NCI-H774 (cell line): ENCODE data around the gene PAX5.

Source experiments
- DNase-seq: peaks from one replicate; lab custom pipeline; 2025; lab: John Stamatoyannopoulos, UW

PAX5 gene

GRCh38 chr9:37025071-37025822 lies 8.8 kb downstream of the PAX5 start:
- no peak for DNase-seq

- no peak for DNase-seq
These were observed 16.5 kb downstream of the PAX5 start for GRCh38 chr9:37017546-37017945.

DNA sequence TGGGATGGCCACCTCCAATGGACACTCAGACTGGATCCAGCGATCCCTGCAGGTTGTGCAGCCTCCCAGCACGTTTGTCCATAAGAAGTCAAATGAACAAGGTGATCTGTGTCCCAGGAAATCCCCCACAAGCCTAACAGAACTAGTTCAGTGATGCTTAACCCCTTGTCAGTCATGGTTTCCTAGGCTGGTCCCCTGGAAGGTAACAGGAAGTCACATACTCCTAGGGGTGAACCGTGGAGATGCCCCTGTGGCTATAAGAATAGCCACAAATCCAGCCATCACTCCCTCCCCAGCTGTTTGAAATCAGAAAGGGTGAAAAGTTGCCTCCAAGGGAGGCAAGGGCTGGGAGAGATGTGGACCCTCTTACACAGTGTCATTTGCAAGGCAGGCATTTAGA lies 22.5 kb downstream of the PAX5 start:
- DNase-seq = no peak

- no peak for DNase-seq
These were observed 23.1 kb downstream of the PAX5 start for GRCh38 chr9:37010976-37011375.

GRCh38 chr9:37010180-37010579 lies 23.9 kb downstream of the PAX5 start:
- DNase-seq = no peak

DNA sequence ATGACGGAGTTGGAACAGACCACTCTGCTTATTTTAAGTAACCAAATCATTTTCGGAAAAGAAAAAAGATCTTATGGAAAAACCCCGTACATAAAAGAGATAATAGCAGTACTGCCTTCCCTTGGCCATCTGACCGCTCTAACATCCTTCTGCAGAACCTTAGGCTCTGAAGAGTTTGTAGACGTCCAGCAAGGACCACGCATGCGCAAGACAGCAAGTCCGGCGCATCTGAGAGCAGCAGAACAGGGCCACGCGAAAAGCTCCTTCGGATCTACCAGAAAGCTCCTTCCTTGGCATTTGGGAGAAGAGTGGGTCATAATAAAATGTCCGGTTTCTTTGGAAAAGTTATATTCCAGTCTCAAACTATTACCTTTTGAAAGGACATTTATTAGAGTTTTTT lies 26.8 kb downstream of the PAX5 start:
- no peak for DNase-seq

DNA sequence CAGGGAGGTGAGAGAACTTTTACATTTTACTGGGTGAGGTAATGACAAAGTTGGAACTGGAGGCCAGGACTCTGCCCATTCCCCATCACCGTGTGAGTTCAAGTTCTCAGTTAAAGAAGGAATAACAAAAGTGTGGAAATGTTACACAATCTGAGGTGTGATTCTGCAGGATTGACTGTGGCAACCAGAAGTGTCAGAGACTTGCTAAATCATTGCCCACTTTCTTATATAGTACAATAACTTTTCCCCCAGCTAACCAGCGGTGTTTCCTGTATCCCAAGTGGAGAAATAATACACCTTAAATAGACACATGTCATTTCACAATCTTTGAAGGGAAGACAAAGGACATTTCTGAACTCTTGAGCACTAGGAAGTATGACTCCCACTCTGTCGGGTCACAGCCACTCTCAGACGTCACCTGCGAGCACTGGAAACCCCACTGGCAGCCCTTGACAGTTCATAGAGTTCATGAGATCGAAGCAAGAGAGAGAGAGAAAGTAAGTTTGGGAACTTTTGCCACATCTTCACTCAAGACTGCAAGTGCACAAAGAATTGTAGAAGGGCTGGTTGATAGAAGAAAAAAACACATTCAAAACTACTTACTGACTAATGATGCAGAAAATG lies 28.4 kb downstream of the PAX5 start:
- DNase-seq = no peak

GRCh38 chr9:37004424-37004935 lies 29.6 kb downstream of the PAX5 start:
- no peak for DNase-seq

DNA sequence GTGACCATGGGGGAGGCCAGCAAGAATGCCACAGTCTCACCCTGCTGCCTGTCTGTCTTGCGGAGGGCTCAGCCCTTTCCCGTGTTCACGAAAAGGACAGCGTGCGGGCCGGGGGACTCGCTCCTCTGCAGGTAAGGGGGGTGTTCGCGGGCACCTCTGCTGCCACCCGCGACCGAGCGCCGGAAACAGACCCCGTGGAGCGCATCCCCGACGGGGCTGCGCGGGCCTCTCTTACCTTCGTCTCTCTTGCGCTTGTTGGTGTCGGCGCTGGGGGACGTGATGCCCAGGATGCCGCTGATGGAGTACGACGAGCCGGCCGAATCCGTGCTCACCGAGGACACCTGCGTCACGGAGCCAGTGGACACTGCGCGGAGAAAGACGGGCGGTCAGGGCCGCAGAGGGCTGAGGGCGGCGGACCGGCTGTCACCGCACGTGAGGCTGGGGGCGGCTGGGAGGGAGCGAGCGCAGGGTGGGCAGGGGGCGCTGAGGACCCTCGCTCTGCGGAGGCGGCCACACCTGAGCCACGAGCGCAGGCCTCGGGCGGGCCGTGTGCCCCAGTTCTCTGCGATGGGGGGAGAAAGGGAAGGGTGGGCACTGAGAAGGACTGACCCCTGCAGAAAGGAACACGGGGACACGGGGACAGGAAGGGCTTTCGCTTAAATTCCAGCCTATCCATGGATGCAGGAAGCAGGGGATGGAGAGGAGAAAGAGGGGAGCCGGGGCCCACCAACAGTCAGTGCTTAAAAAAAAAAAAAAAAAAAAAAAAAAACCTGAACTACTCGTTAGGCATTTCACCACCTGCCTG lies 31.5 kb downstream of the PAX5 start:
- DNase-seq = no peak

DNA sequence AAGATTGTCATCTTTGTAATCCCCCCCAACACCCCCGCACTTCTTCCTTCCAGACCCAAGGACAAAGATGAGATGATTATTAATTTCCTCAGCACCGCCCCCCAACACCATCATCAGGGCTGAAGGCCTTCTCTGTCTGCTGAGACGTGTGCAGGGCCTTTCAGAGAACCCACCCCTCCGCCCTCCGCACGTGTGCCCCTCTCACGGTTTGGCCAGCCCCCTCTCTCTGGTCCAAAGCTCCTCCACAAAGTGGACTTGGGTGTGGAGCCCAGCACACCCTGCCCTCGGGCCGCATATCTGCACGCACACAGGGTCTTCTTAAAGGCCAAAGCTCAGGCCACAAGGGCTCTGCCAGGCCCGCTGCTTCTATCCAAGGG lies 32.0 kb downstream of the PAX5 start:
- no peak for DNase-seq

- DNase-seq = no peak
These were observed 32.6 kb downstream of the PAX5 start for GRCh38 chr9:37001459-37001858.

GRCh38 chr9:36999728-37000333 lies 34.2 kb downstream of the PAX5 start:
- DNase-seq = no peak

DNA sequence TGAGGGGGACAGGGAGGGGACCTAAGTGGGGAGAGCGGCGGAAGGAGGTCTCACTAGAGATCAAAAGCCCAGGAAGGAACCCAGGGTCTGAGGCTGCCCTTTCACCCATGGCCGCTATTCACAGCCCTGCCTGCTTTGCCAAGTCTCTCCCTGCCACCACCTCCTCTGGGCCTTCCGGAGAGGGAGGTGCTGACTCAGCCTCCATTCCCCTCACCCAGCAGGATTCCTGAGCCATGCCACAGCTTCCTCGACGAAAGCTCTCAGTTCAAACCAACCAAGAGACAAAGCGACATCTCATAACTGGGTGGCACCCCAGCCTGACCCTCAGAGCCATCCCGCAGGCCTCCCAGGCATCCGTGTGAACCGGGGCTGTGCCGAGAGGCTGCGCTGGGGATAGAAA lies 36.7 kb downstream of the PAX5 start:
- DNase-seq = no peak

GRCh38 chr9:36996706-36997086 lies 37.4 kb downstream of the PAX5 start:
- no peak for DNase-seq

- peak; percentile 49 for DNase-seq
These were observed 38.0 kb downstream of the PAX5 start for GRCh38 chr9:36995927-36996705.

- DNase-seq = no peak
These were observed 39.9 kb downstream of the PAX5 start for GRCh38 chr9:36993933-36994764.

- no peak for DNase-seq
These were observed 41.4 kb downstream of the PAX5 start for GRCh38 chr9:36992501-36993316.

DNA sequence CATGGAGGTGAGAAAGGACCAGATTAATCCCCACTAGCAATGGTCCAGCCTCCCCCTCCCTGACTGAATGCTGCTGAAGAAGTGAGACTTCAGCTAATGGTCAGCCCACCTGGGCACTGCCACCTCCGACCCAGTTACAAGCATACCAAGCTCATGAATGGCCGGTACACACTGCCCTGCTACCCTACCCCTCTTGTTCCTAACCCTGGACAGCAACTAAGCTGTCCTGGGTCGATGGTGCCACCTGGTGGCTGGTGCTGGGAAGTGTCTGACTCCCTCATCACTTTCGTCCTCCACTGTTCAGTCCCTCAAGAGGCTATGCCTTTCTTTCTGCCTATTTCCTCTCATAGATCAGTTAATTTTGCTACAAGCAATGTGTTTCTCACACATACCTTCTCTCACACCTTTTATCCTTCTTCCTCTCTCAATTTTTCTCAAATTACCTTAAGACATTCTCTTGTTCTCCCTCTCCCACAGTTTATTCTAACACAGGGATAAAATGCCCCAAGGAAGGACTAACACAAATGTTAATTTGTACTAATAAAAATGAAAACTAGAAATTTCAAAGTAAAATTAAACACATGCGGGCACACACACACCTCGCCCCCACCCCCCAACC lies 42.4 kb downstream of the PAX5 start:
- DNase-seq = peak; percentile 15

DNA sequence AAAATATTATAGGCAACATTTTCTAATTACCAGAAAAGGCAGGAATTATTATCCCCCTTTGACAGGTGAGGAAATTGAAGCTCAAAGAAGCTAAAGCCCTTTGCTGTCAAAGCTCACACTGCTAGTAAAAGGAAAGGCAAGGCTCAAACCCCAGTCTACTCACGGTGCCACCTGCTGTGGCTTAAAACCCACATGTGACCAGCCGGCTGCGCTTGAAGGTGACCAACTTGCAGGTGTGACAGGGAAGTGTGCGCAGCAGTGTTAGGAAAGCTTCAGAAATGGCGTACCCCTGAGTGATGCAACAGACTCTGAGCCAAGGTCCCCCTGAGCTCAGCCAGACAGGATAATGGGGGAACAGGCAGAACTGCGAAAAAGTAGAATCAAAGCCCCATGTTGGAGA lies 45.2 kb downstream of the PAX5 start:
- DNase-seq = no peak
